Activated T-helper 1 cell treated with anti-CD3 and anti-CD28 coated beads, Interleukin-12 subunit alpha, Interleukin-12 subunit beta, Interleukin-2, Interleukin-4 antibody, amounts not matched to agents 30 ng/mL and 10 ng/mL and 1 ng/mL, durations not matched to agents 14 hours and 24 hours and 36 hours (primary cell): ENCODE measurements around the gene KRT83. TPM values are rescaled to one million over a fixed set of nuclear protein-coding genes. Genes with fewer than 3 reads are reported as not detected.

Experiments used
- DNase-seq: peaks from one replicate; pipeline ENCODE4 v3.0.0; 2021; ENCODE audit warnings: low spot score
- H3K27ac Mint-ChIP-seq: one replicate; pipeline ENCODE4 v1.8.0; 2021; ENCODE audit warnings: mild to moderate bottlenecking, mixed read lengths
- H3K27me3 Mint-ChIP-seq: one replicate; pipeline ENCODE4 v1.8.0; 2022; ENCODE audit warnings: mild to moderate bottlenecking, moderate library complexity, mixed read lengths; ENCODE audit not compliant: insufficient read depth
- H3K36me3 Mint-ChIP-seq: one replicate; pipeline ENCODE4 v1.8.0; 2021; ENCODE audit warnings: low read depth, mixed read lengths
- H3K4me1 Mint-ChIP-seq: one replicate; pipeline ENCODE4 v1.8.0; 2021; ENCODE audit warnings: low read depth, mixed read lengths
- H3K4me3 Mint-ChIP-seq: one replicate; pipeline ENCODE4 v1.8.0; 2021; ENCODE audit warnings: mild to moderate bottlenecking, moderate library complexity, mixed read lengths
- H3K9me3 Mint-ChIP-seq: one replicate; pipeline ENCODE4 v1.8.0; 2021; ENCODE audit warnings: mixed read lengths
- intact Hi-C: fragments of 100-400 bp; cut with micrococcal nuclease; formaldehyde crosslinking; loops from one replicate; pipeline ENCODE4 v1.15.1; 2024
- total RNA-seq: library from RNA; stranded (reverse); gene quantifications from 2 replicates; pipeline ENCODE4 v1.2.3, GENCODE V29; 2022

KRT83 gene
- total RNA-seq, result not detected in 2 replicates

DNA sequence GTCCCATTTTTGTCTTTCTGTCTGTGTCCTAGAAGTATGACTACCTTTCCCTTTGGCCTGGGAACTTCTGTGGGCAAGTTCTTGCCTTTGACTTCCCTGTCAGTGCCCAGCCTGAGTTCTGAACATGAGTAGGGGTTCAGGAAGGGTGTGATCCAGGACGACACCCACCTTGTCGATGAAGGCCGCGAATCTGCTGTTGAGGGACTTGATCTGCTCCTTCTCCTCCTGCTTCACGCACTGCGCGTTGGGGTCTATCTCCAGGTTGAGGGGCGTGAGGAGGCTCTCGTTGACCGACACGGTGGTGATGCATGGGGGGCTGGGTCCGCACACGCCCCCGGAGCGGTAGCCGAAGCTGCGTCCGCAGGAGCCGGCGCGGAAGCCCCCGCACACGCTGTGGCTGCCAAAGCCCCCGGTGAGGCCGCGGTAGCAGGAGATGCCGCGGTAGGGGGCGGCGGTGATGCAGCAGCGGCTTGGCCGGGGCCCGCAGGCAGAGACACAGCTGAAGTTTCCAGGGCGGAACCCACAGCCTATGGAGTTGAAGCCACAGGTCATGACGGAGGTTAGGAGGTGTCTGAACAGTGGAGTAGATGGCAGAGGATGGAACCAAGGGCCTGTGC is at the start of gene KRT83:
Gene KRT83 (minus strand): TSS at position 615 of the 617 bp plus-strand sequence. CDS start 63 bp downstream, at position 552.
- Mint-ChIP-seq H3K27me3 (peaks cover 29% of the 10 kb centered on the region), H3K9me3 (no peaks in the 10 kb centered on the region), H3K4me3 (no peak within 1 kb of the TSS), H3K27ac (no peak within 1 kb of the TSS), H3K4me1 (no peaks in the 10 kb centered on the region), H3K36me3 (no peaks in the 10 kb centered on the region)
- no peak for DNase-seq
- intact Hi-C loops, result no loop called here

DNA sequence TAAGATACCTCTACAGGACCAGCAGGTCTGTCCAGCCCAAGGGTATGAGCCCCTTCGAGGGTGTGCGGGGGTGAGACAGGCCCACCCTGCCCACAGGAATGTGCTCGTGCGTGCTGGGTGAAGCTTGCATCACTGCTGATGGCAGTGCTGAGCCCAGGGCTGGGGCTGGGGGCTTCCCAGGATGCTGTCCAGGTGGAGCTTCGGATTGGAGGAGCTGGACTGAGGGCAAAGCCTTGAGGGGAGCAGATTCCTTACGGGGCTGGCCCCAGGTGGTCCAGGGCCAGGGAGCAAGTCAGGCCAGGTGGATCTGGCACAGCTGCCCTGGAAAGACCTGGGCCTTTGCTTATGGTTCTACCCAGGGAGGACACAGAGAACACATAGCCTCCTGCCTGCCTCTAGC is 48.6 kb upstream of the KRT83 start:
- H3K4me3 Mint-ChIP-seq, result no peak overlapping the region
- no peaks in the 10 kb centered on the region for H3K36me3 Mint-ChIP-seq
- no peaks in the 10 kb centered on the region for H3K9me3 Mint-ChIP-seq
- no peak for DNase-seq
- no peaks in the 10 kb centered on the region for H3K4me1 Mint-ChIP-seq
- H3K27me3 Mint-ChIP-seq, result peaks cover 15% of the 10 kb centered on the region
- H3K27ac Mint-ChIP-seq, result no peak overlapping the region
- intact Hi-C loops, result loop anchor here (5.0 kb wide), 1 partner anchor 213 kb away; no protein-coding TSS in a partner anchor

GRCh38 chr12:52369211-52369610 is 48.0 kb upstream of the KRT83 start:
- no peak for DNase-seq
- no peaks in the 10 kb centered on the region for H3K36me3 Mint-ChIP-seq
- intact Hi-C loops, result no loop called here
- no peak overlapping the region for H3K27ac Mint-ChIP-seq
- H3K4me1 Mint-ChIP-seq, result no peaks in the 10 kb centered on the region
- no peak overlapping the region for H3K4me3 Mint-ChIP-seq
- no peaks in the 10 kb centered on the region for H3K9me3 Mint-ChIP-seq
- H3K27me3 Mint-ChIP-seq, result peaks cover 16% of the 10 kb centered on the region

DNA sequence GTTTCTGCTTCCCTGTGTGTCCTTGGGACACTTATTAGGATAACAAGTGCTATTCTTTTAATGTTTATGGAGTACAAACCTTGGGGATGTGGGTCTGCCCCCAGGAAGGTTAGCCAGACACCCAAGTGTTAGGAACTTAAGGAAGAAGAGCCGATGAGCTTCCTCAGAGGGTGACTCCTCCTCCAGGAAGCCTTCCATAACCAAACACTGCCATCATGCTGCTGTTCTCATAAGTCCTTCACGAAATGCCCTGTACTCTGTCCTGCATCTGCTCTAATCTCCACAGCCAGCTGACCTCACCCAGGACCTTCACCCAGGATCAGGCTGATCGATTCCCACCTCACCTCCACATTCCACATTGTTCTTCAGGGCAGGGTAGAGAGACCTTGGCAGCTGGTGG is 47.3 kb upstream of the KRT83 start:
- H3K4me3 Mint-ChIP-seq, result no peak overlapping the region
- no peak overlapping the region for H3K27ac Mint-ChIP-seq
- H3K9me3 Mint-ChIP-seq, result no peaks in the 10 kb centered on the region
- intact Hi-C loops, result no loop called here
- H3K27me3 Mint-ChIP-seq, result peaks cover 16% of the 10 kb centered on the region
- no peaks in the 10 kb centered on the region for H3K4me1 Mint-ChIP-seq
- no peaks in the 10 kb centered on the region for H3K36me3 Mint-ChIP-seq
- no peak for DNase-seq

- H3K9me3 Mint-ChIP-seq, result no peaks in the 10 kb centered on the region
- DNase-seq, result no peak
- H3K27me3 Mint-ChIP-seq, result peaks cover 16% of the 10 kb centered on the region
- intact Hi-C loops, result no loop called here
- H3K4me1 Mint-ChIP-seq, result no peaks in the 10 kb centered on the region
- no peaks in the 10 kb centered on the region for H3K36me3 Mint-ChIP-seq
- no peak overlapping the region for H3K27ac Mint-ChIP-seq
- H3K4me3 Mint-ChIP-seq, result no peak overlapping the region
These were observed 46.7 kb upstream of the KRT83 start for GRCh38 chr12:52367876-52368275.

DNA sequence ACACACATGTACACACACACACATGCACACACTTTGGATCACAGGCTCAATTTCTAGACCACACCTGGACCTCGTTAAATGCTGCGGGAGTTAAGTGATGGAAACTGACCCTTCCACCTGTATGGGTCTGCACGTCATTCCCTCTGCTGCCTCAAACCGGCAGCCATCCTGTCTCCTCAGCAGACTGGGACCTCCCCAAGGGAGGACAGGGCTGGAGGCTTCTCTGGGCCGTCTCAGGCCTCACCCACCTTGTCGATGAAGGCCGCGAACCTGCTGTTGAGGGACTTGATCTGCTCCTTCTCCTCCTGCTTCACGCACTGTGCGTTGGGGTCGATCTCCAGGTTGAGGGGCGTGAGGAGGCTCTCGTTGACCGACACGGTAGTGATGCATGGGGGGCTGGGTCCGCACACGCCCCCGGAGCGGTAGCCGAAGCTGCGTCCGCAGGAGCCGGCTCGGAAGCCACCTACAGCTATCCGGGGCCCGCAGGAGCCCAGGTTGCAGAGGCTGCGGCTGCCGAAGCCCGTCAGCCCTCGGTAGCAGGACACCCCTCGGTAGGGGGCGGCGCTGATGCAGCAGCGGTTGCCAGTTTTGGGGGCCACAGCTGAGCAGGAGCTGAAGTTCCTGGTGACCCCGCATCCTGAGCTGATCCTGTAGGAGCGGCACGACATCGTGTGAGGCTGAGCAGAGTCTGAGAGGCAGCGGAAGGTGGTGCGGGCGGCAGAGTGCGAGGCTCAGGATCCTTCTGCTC is 45.7 kb upstream of the KRT83 start, which contains the start of gene KRT85:
Gene KRT85 (minus strand): TSS at position 744 of the 748 bp plus-strand sequence. CDS start 76 bp downstream, at position 668.
- Mint-ChIP-seq H3K4me1 (no peaks in the 10 kb centered on the region), H3K9me3 (no peaks in the 10 kb centered on the region), H3K27me3 (peaks cover 15% of the 10 kb centered on the region), H3K4me3 (no peak within 1 kb of the TSS), H3K27ac (no peak within 1 kb of the TSS), H3K36me3 (no peaks in the 10 kb centered on the region)
- intact Hi-C loops, result no loop called here
- DNase-seq, result no peak

GRCh38 chr12:52364901-52365489 is 43.8 kb upstream of the KRT83 start:
- Mint-ChIP-seq H3K9me3 (no peaks in the 10 kb centered on the region), H3K4me1 (no peaks in the 10 kb centered on the region), H3K27me3 (peaks cover 14% of the 10 kb centered on the region), H3K27ac (no peak overlapping the region), H3K4me3 (no peak overlapping the region), H3K36me3 (no peaks in the 10 kb centered on the region)
- DNase-seq, result no peak
- intact Hi-C loops, result no loop called here

DNA sequence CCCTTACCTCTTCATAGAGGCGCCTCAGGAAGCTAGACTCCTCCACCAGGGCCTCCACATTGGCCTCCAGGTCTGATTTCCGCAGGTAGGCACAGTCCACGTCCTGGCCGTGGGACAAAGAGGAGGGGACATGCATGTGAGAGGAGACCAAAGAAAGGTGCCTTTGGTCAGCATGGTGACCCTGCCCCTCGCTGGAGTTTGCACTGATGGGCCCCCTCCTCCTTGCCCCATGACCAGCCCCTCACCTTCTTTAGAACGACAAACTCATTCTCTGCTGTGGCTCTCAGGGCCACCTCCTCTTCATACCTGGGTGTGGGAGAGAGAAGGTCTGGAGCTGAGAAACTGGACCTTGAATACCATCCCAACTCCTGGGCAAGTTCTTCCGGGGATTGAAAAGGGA is 42.9 kb upstream of the KRT83 start:
- no peak overlapping the region for H3K4me3 Mint-ChIP-seq
- intact Hi-C loops, result no loop called here
- H3K27me3 Mint-ChIP-seq, result peaks cover 12% of the 10 kb centered on the region
- H3K27ac Mint-ChIP-seq, result no peak overlapping the region
- no peaks in the 10 kb centered on the region for H3K36me3 Mint-ChIP-seq
- DNase-seq, result no peak
- no peaks in the 10 kb centered on the region for H3K9me3 Mint-ChIP-seq
- no peaks in the 10 kb centered on the region for H3K4me1 Mint-ChIP-seq

GRCh38 chr12:52363111-52363679 is 42.0 kb upstream of the KRT83 start:
- Mint-ChIP-seq H3K4me3 (no peak overlapping the region), H3K27ac (no peak overlapping the region), H3K4me1 (peaks cover 4% of the 10 kb centered on the region), H3K36me3 (no peaks in the 10 kb centered on the region), H3K27me3 (peaks cover 5% of the 10 kb centered on the region), H3K9me3 (no peaks in the 10 kb centered on the region)
- intact Hi-C loops, result no loop called here
- DNase-seq, result no peak

DNA sequence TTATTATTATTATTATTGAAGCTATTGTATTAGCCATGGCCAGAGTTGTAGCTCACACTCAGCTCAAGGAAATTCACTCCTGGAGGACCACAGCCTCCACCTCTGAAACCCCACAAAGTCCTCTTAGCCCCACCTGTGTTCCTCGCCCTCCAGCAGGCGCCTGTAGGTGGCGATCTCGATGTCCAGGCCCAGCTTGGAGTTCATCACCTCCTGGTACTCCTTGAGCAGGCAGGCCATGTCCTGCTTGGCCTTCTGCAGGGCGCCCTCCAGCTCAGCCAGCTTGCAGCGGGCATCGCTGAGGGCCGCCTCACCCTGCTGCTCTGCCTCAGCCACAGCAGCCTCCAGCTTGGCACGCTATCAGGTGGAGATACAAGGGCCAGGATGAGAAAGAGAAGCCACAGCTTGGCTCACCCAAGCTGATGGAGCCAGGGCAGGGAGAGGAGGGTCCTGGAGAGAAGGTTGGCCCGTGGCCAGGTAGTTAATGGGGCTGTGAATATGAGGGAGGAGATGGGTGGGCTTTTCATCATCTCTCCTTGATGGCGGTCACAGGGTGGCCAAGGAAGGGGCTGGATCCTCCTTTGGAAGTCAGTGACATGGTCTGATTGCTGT is 41.0 kb upstream of the KRT83 start:
- Mint-ChIP-seq H3K4me1 (peaks cover 4% of the 10 kb centered on the region), H3K36me3 (no peaks in the 10 kb centered on the region), H3K9me3 (no peaks in the 10 kb centered on the region), H3K27ac (no peak overlapping the region), H3K27me3 (peaks cover 7% of the 10 kb centered on the region), H3K4me3 (no peak overlapping the region)
- no peak for DNase-seq
- intact Hi-C loops, result no loop called here

- Mint-ChIP-seq H3K27ac (no peak overlapping the region), H3K9me3 (no peaks in the 10 kb centered on the region), H3K36me3 (no peaks in the 10 kb centered on the region), H3K4me1 (peaks cover 4% of the 10 kb centered on the region), H3K4me3 (no peak overlapping the region), H3K27me3 (peaks cover 7% of the 10 kb centered on the region)
- DNase-seq, result no peak
- intact Hi-C loops, result no loop called here
These were observed 40.4 kb upstream of the KRT83 start for GRCh38 chr12:52361553-52361952.

- Mint-ChIP-seq H3K36me3 (no peaks in the 10 kb centered on the region), H3K4me1 (peaks cover 4% of the 10 kb centered on the region), H3K4me3 (no peak overlapping the region), H3K27ac (no peak overlapping the region), H3K9me3 (no peaks in the 10 kb centered on the region), H3K27me3 (peaks cover 7% of the 10 kb centered on the region)
- no peak for DNase-seq
- intact Hi-C loops, result no loop called here
These were observed 39.6 kb upstream of the KRT83 start for GRCh38 chr12:52360663-52361271.
